Measurements from ENCODE around the gene HMGA1.
A peak's percentile ranks its signal among the peaks of the same experiment; 100 is the strongest.
"Not testable (repeated sequence)": the region's sequence is repeated elsewhere in the genome, so short reads cannot be mapped to it uniquely, and the experiment has no call there.

The HMGA1 gene

DNA sequence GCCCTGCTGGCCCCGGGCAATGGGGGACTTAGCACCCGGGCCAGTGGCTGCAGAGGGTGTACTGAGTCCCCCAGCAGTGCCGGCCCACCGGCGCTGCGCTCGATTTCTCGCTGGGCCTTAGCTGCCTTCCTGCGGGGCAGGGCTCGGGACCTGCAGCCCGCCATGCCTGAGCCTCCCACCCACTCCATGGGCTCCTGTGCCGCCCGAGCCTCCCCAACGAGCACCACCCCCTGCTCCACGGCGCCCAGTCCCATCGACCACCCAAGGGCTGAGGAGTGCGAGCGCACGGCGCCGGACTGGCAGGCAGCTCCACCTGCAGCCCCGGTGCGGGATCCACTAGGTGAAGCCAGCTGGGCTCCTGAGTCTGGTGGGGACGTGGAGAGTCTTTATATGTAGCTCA lies 32.5 kb downstream of the HMGA1 start:
- DNase-seq: not testable (repeated sequence)

DNA sequence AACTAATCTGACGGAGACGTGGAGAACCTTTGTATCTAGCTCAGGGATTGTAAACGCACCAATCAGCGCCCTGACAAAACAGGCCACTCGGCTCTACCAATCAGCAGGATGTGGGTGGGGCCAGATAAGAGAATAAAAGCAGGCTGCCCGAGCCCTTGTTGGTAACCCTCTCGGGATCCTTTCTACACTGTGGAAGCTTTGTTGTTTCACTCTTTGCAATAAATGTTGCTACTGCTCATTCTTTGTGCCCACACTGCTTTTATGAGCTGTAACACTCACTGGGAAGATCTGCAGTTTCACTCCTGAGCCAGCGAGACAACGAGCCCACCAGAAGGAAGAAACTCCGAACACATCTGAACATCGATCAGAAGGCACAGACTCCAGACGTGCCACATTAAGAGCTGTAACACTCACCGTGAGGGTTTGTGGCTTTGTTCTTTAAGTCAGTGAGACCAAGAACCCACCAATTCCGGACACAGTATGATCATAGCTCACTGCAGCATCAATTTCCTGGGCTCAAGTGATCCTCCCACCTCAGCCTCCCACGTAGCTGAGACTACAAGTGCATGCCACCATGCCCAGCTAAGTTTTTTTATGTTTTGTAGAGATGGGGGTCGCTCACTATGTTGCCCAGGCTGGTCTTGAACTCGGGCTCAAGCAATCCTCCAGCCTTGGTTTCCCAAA lies 33.1 kb downstream of the HMGA1 start:
- DNase-seq: not testable (repeated sequence)

DNA sequence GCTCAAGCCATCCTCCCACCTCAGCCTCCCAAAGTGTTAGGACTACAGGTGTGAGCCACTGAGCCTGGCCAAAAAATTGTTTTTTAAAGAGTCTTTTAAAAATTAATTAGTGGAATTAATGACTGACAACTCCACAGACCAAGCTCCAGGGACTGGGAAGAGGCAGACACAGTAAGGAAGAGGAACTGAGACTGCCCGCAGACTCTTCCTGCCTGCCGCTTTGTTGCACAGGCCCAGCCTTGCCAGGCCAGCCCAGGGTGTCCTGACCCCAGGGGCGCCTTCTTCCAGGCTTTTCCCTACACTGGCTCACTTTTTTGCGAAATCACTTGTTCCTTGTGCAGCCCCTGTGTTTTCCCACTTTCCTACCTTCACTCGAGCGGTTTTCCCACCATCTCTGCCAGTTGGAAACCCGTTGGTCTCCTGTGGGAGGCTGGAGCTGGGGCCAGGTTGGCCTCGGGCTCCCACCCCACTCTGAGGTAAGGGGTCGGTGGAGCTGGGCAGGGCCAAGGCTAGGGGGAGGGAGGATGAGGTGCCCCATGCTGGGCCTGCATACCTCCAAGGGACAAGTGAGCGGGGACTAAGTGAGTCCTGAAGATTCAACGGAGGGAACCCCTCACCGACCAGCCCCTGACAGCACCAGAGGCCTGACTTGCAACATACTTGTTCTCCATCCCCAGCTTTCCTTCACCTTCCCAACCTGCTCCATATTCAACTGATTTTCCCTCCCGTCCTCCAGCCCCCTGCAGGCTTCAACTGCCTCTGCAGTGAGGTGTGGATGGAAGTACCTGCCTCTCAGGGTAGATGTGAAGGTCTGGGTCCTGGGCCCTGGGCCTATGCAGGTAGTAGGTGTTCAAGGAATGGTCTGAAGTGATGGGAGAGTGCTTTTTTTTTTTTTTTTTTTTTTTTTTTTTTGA lies 35.6 kb downstream of the HMGA1 start:
- DNase-seq: no peak

DNA sequence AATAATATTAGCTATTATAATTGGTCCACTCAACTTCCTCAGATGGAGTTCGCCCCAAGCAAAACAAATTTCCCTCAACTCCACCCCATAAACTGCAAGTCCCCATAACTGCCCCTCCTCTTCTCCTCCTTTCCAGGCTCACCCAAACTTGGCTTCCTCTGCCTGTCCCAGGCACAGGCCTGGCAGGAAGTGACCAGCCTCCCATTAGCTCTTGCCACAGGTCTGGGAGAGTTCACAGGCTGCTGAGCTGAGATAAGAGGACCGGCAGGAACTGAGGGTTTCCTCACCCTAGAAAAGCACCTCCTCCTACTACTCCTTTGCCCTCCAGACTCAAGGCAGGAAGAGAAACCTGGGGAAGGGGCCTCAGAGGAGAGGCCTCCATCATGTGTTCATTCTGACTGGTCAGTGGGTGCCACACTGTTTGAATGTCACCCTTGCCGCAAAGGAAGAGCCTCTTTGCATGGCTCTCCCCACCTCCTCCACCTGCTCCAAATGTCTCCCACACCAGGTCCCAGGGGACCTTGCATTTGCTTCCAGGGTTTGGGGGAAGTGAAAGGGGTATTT lies 36.7 kb downstream of the HMGA1 start:
- DNase-seq: no peak

DNA sequence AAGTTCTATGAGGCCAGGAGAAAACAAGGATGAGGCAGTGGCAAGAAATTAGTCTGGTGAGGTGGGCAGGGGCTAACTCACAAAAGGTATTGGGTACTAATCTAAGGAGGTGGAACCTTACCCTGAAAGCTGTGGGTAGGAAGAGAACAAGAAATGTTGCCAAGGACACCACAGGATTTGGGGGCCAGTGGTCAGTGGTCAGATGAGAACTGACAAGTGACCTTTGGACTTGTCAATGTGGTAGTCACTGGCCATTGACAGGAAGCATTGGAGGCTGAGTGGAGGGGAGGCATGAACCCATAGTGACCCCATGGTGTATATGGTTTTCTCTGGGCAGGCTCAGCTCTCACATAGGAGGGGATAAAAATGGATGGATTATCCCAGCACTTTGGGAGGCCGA lies 37.5 kb downstream of the HMGA1 start:
- DNase-seq: no peak

DNA sequence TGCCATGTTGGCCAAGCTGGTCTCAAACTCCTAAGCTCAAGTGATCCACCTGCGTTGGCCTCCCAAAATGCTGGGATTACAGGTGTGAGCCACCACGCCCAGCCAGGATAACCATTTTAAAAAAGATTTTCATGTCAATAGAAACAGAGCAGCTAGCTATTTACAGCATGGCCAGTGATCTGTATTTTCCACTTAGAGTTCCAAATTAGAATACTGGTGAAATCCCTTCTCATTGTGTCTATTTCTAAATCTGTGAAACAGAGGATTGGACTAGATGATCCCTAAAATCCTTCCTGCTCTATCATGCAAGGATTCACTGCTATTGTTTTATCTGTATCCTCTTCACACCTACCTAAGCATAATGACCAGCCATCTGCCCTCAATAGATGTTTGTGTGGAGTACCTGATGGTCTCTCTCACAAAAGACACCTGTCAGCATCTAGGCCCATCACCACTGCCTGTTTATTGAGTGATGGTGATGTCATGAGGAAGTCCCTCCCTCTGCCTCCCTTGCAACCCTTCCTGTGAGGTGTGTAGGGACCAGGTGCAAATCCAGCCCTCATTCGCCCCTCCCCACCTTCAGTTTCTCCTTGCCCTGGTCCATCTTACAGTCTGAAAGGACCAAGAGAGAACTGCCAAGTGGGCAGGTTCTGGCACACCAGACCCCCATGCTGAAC lies 38.6 kb downstream of the HMGA1 start:
- DNase-seq: peak; percentile 75

DNA sequence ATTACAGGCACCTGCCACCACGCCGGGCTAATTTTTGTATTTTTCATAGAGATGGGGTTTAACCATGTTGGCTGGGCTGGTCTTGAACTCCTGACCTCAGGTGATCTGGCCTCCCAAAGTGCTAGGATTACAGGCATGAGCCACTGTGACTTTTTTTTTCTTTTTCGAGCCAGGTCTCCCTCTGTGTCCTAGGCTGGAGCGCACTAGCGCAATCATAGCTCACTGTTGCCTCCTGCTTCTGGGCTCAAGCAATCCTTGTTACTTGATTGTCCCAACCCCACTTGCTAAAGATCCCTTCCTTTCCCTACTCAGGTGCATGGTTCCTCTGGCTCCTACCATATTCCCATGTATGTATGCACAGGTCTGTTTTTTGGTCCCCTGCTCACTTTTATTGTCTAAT lies 39.5 kb downstream of the HMGA1 start:
- DNase-seq: no peak

DNA sequence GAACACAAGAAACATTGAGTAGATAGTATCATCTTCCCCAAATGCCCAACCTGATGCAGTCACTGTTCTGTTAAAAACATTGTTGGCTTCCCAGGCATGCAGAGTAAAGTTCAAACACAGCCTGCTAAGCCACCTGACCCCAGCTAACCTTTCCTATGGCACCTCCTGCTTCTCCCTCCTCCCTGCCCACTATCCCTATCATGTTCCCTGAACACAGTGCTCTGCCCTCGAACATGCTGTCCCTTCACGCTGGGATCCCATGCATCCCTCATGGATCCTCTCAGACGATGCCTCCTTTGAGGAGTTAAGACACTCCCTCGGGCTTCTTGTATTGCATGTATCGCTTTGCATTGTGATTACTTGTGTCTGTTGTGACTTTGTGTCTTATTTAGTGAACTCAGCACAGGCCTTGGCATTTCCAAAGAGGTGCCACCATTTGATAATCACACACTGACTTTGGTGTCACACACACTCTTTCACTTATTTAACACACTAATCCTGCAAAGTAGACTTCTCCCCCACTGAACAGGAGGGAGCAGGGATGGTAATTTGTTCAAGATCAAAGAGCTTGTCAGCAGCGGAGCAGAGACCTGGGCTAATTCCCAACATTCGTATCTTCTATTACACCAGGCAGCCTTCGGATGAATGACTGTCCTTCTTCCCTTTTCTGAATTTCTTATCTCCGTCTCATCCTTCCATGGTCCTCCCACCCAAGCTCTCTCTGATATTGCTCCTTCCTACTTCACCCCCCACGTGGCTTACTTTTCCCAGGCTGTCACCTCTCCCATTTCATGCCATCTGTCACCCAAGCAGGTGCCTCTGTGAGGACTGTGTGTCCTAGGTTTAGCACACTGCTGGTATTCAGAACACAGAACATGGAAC lies 40.4 kb downstream of the HMGA1 start:
- no peak for DNase-seq

DNA sequence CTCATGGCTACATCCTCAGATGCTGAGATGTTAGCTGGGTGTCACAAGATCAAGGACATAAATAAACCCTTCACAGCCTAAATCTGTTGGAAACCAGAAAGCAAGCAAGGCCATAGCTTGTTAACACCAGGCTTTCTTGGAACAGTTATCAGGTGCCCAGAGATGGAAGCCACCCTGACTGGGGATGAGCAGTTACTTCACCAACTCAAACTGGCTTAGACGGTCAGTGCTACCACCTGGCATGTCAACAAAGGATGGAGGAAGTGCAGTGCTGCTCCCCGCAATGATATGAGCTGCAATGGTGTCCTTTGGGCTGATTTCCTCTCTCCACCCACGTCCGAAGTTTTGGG lies 41.1 kb downstream of the HMGA1 start:
- no peak for DNase-seq

DNA sequence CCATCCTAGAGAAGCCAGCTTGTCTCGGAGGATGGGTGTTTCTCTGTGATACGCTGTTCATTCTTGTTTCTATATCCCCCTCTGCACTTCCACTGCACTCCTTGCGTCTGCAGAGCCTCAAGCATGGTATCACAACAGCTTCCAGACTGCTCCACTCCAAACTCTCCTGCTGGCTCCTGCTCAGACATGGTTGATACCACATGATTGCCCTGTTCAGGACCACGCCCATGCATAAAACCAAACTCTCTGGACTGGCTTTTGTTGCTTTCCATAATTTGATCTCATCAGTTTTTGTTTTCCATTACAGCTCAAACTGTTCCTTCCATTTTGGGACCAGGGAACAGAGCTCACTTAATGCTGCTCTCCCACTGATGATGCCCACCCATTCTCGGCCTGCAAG lies 42.2 kb downstream of the HMGA1 start:
- no peak for DNase-seq

DNA sequence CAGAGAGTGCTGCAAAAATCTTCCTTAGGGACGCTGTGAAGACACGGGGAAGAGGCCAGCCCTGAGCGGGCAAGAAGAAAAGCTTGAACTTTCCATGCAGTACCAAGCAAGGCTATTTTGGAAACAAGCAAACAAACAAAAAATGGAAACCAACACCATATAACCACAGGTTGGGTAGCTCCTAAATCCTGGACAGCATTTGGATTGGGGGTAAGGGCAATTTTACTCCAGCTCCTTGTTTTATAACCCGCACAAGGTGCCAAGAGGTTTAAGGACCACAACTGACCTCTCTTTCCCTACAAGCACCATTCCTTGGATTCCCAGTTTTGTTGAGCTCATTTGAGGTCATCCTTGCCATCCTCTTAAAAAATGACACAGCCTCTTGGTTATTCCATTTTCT lies 43.5 kb downstream of the HMGA1 start:
- no peak for DNase-seq

DNA sequence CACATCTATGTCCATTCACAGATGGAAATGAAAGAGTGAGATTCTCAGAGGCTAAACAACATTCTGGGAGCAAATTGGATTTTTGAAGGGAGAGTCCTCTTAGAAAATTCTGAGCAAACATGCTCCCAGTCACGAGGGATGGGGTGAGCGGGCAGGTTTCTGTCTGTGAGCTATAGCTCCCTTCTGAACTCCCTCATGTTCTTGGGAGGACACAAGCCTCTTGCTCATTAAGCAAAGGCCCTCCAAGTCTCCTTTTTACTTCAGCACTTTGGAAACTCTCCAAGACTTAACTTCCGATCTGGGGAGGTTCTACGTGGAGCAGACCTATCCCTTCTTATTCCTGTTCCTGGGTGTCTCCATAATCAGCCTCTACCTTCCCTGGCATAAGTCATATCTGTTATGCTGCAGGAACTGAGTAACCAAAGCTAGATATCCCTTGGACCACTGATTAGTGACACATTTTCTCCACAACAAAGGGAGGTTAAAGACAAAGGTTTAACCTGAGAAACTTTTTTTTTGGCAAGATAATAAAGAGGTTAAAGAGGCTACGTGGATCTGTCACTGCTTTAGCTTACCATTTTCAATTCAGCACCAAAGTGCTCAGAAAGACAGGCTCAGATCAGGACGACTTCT lies 45.1 kb downstream of the HMGA1 start:
- DNase-seq: no peak

DNA sequence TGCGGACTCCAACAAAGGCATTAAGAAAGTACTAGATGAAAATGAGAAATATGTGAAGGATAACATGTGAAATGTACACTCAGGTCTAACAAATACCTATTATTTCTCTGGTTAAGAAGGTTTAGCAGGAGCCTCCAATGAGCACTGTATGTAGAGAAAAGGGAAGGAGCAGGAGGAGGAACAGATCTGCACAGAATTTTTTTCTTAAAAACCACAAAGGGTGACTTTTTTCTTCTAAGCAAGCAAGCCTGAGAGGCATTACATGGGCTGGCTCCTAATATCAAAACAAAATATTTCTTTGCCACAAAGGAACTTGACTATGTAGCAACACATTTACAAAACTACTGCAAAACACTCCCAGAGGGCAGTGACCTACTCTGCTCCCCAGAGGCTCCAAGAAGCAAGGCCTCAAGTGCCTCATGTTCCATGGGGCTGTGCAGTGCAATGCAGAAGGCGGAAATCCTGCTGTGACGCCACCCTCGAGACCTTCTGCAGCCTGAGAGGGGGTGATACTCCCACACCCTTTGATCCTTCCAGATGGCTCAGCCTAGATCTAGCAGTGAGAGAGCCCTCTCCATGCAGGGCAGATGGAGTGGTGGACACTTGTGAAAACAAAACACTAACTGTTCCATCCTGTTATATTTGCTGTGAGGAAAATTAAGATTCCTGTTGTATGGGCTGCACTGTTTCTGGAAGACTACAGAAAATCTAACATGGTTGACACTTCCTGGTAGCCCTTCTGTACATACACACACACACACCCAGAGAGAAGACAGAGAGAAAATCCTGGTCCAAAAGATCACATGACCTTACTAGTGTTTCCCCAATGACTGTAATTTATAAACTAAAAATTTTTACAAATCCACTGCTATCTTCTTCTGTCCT lies 48.1 kb downstream of the HMGA1 start:
- DNase-seq: no peak

DNA sequence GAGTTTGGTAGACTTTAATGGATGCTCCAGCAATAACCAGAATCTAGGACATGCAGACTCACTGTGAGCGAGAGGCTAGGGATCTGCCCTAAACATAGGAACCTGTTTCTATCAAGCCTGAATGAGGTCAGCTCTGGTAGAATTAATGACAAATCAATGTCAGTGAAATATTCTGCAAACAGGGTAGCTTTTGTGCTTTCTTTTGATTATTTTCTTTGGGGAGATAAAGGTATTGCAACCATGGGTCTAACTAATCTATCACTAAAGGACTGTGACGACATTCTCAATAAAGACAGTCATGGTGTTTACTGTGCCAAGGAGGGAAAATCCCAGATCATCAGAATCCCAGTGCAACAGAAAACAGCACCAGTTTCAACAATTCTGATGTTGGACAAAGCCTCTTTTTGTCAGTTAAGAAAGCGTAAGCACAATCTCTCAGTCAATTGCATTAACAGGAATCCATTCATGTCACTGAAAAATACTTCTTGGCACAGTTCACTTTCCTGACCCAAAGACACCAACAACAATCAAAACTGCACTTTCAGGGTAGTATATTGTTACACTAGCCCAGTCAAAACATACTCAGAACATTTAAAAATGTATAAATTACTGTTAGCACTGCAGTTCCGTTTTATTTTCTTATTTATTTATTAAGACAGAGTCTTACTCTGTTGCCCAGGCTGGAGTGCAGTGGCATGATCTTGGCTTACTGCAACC lies 48.9 kb downstream of the HMGA1 start:
- DNase-seq: no peak

DNA sequence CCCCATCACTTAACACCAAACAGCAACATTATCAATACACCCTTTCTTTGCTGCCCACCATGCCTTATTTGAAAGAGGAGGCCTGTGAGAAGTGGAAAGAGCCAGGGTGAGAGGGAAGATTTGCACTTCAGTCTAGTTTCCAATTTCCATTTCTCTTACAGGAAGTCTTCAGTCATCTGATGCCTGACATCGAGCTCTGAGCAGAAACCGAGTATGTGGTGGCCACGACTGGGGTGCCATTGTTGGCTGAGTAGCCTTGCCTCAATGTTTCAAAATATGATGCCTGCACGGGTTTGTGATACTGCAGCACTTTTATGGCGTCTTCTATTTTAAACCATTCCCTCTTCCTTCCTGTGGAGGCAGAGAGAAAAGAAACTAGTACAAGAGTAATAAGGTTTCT lies 51.9 kb downstream of the HMGA1 start:
- no peak for DNase-seq

DNA sequence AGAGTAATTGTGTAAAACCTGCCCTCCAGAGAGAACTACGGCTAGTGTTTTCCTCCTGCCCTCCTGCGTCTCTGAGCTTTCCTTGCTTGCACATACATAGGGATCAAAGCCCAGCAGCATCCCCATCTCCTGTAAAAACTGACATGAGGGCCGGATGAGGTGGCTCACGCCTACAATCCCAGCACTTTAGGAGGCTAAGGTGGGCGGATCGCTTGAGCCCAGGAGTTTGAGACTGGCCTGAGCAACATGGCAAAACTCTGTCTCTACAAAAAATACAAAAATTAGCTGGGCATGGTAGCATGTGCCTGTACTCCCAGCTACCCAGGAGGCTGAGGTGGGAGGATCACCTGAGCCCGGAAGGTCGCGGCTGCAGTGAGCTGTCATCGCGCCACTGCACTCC lies 52.5 kb downstream of the HMGA1 start:
- no peak for DNase-seq

DNA sequence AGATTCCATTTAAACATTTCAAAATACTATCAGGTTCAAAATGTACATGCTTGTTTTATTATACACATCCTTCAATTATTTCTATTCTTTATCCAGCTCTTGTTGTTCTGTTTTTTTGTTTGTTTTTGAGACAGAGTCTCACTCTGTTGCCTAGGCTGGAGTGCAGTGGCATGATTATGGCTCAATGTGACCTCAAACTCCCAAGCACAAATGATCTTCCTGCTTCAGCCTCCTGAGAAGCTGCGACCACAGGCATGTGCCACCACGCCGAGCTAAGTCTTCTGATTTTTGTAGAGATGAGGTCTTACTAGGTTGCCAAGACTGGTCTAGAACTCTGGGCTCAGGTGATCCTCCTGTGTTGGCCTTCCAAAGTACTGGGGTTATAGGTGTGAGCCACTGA lies 56.3 kb downstream of the HMGA1 start:
- DNase-seq: no peak

DNA sequence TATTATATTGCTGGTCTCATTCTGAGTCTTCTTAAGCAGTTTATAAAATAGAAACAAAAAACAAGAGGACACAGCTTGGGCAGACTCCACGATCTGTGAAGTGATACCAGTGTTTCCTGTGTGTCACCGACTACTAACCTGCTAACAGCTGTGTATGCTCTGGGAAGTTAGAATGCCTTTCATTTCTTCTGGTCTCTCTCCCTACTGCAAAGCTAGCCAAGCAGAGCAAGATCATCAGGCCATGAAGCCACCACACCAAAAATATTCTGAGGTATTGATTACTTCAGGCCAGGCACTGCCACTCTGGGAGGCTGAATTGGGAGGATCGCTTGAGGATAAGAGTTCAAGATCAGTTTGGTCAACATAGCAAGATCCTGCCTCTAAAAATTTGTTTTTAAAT lies 59.0 kb downstream of the HMGA1 start:
- DNase-seq: no peak

Measured in DMS53 (cell line).